T47D (cell line): ENCODE measurements around the gene TRPM7.
"Not testable (repeated sequence)": the region's sequence is repeated elsewhere in the genome, so short reads cannot be mapped to it uniquely, and the experiment has no call there.

Source experiments
- DNase-seq, 2 experiments: peaks; one replicate each; pipeline versions ENCODE4 v3.0.0 to v3.0.0-alpha.2; 2011 to 2012; ENCODE audit warnings: low read depth in 1 of 2, low spot score in 1 of 2
- JUND ChIP-seq: IDR thresholded peaks from 2 replicates; pipeline ENCODE4 v1.6.1; 2012; ENCODE audit warnings: low read depth
- in situ Hi-C: cut with HindIII; loops from 2 replicates; pipeline ENCODE4 v1.10.0; 2016; ENCODE audit warnings: low sequenced_read_pairs, low pct_unique_long_range_greater_than_20kb

The TRPM7 gene

GRCh38 chr15:50641318-50641717 lies 45.3 kb downstream of the TRPM7 start:
- in situ Hi-C loops = no loop called here
- no peak for TF ChIP-seq JUND
- no peak for DNase-seq

GRCh38 chr15:50636146-50636545 lies 50.5 kb downstream of the TRPM7 start:
- in situ Hi-C loops = no loop called here

DNA sequence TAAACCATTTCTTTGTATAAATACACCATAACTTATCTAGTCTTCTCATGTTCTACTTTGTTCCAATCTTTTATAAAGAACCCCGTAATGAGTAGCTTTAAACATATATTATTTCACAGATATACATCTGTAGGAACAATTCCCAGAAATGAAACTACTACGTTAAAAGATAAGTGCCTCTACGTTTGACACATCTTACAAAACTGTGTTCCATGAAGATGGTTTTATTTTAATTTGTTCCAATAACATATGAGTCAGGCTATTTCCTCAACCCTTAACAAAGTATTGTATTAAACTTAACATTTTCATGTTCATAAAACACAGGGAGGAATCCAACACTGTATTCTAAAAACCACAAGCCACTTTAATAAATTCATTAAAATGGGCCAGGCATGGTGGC lies 52.9 kb downstream of the TRPM7 start:
- in situ Hi-C loops = no loop called here
- TF ChIP-seq JUND = no peak
- no peak for DNase-seq

More at GRCh38 chr15:50636146-50636545, 50.5 kb downstream of the TRPM7 start:
- DNase-seq = peak in 1 of 2 experiments; percentile 1
- TF ChIP-seq JUND = no peak

GRCh38 chr15:50628421-50628820 lies 58.2 kb downstream of the TRPM7 start:
- DNase-seq = no peak
- in situ Hi-C loops = no loop called here
- no peak for TF ChIP-seq JUND

DNA sequence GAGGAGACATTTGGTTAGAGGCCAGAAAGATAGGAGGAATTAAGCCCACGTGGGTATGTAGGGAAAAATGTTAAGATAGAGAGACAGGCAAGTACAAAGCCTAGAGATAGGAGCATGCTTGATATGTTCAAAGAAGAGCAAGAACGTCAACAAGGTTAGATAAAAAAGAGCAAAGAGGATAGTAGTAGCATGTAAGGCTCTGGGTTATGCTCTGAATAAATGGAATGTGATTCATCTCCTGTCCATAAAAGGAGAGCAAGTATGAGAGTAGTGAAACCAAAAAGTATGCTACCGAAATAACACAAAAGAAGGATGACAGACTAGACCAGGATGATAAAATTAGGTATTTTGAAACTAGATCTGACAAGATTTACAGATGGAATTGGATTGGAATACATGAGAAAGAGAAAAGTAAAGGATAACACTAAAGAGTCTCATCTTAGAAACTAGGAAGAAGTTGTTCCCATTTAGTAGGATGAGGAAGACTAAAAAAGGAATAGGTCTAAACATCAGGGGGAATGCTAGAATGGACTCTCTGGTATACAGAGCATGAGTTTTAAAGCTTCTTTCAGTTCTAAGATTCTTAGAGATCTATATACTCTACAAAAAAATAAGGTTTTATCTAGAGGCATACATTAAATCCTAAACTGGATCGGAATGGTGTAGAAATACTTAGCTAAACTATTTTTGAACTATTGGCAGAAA lies 59.1 kb downstream of the TRPM7 start:
- no peak for DNase-seq
- no peak for TF ChIP-seq JUND
- in situ Hi-C loops = no loop called here

DNA sequence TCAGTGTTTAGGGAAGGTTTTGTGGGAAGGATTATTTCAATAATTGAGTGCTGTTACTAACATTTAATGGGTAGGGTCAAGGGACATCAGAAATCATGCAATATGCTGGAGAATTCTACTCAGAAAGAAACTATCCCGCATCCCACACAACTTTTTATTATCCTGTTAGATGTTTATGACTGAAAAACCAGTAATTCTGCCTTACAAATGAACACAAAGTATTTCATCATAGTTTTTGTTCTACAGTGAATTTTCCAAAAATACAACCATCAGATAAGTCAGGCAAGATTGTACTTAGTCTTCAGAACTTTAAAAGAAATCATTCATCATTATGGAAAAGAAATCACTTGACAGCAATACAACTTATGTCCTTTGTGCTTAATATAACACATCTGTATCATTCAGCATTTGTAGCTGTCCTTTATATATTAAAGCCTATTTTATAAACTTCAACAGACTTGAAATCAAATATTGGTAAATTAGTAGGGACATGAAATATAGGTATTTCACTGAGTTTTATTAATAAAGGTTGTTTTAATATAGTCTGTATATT lies 61.9 kb downstream of the TRPM7 start:
- in situ Hi-C loops = no loop called here
- no peak for DNase-seq
- TF ChIP-seq JUND = no peak

GRCh38 chr15:50622361-50622943 lies 64.1 kb downstream of the TRPM7 start:
- peak; percentile 32 to 33 for DNase-seq

GRCh38 chr15:50616960-50617359 lies 69.6 kb downstream of the TRPM7 start:
- DNase-seq, in situ Hi-C loops: not testable (repeated sequence)

More at GRCh38 chr15:50622361-50622943, 64.1 kb downstream of the TRPM7 start:
- in situ Hi-C loops = not testable (repeated sequence)

DNA sequence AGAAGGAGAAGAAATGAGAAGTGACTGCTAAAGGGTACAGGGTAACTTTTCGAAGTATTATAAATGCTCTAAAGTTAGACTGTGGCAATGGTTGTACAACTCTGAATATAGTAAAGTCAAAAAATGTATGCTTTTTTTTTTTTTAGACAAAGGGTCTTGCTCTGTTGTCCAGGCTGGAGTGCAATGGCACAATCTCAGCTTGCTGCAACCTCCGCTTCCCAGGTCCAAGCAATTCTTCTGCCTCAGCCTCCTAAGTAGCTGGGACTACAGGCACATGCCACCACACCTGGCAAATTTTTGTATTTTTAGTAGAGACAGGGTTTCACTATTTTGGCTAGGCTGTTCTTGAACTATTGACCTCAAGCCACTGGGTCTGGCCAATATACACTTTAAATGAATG lies 70.0 kb downstream of the TRPM7 start:
- DNase-seq, in situ Hi-C loops: not testable (repeated sequence)

- no peak for DNase-seq
- in situ Hi-C loops = no loop called here
- TF ChIP-seq JUND = no peak
Measured at GRCh38 chr15:50613600-50613999, 73.0 kb downstream of the TRPM7 start.

- DNase-seq = no peak
- TF ChIP-seq JUND = no peak
- in situ Hi-C loops = no loop called here
Measured at GRCh38 chr15:50607129-50607528, 79.5 kb downstream of the TRPM7 start.

DNA sequence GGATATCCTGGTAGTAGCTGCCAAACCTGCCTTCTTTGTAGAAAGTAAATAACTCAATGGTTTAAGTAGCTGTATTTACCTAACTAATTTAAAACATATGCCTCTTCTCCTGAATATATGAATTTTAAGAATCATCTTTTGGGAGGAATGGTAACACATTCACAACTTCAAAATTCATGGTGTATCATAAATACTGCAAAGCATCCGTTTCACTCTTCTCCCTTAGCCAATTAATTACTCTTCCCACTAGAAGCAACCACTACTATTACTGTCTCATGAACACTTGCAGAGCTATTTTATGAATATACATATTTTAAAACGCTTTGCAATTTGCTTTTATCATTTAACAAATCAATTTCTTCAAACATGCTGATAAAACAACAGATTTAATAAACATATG lies 81.1 kb downstream of the TRPM7 start:
- DNase-seq = no peak
- in situ Hi-C loops = no loop called here
- TF ChIP-seq JUND = no peak

GRCh38 chr15:50602028-50602427 lies 84.6 kb downstream of the TRPM7 start:
- in situ Hi-C loops, DNase-seq: not testable (repeated sequence)
